ENCODE data around the gene FHL2.
"Not testable (repeated sequence)": the region's sequence is repeated elsewhere in the genome, so short reads cannot be mapped to it uniquely, and the experiment has no call there.

Gene FHL2

DNA sequence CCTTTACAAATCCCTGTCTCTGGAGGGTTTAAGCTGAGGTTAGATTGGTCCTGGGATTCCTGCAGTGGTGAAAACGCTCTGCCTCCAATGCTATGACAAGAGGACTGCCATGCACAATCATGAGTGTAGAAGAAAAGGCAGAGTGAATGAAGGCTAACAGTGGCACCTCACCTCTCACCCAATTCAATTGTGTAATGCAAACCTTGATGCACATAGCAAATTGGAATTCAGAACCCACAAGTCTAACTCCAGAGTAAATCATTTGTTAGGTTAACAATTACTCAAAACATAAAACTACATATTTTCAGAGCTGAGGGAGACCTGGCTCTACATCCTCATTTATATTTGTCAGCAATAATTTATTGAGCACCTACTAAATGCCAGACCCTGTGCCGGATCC lies 71.2 kb downstream of the FHL2 start:
- H3K4me3 ChIP-seq (ENCODE audit: low read depth, low read length): no peak overlapping the region
- ChIA-PET POLR2A (interaction anchor here (1.8 kb wide), 1 partner anchor 10 kb away, joined by 6 read pairs; the partner anchor contains the start of gene C2orf49), CTCF (interaction anchor here (1.0 to 2.0 kb wide), 3 partner anchors 11 to 33 kb away, joined by 4 to 7 read pairs (median 5); no protein-coding TSS in a partner anchor)
- no peak for TF ChIP-seq CTCF (IDR thresholded peaks at IDR 0.05; ENCODE audit: insufficient read depth, low read length, missing control alignments)
- DNase-seq (ENCODE audit: low read depth, low spot score): no peak

GRCh38 chr2:105327271-105327670 lies 71.6 kb downstream of the FHL2 start:
- CTCF ChIA-PET: interaction anchor here (2.0 kb wide), 1 partner anchor 33 kb away, joined by 7 read pairs; no protein-coding TSS in a partner anchor
- POLR2A ChIA-PET; DNase-seq (ENCODE audit: low read depth, low spot score); H3K4me3 ChIP-seq (ENCODE audit: low read depth, low read length): not testable (repeated sequence)

- peak; percentile 28 for DNase-seq (ENCODE audit: low read depth, low spot score)
- ChIA-PET CTCF (no interaction called here), POLR2A (interaction anchor here (0.6 kb wide), 1 partner anchor 71 kb away, joined by 3 read pairs; no protein-coding TSS in a partner anchor)
- no peak for TF ChIP-seq CTCF (IDR thresholded peaks at IDR 0.05; ENCODE audit: insufficient read depth, low read length, missing control alignments)
- H3K4me3 ChIP-seq (ENCODE audit: low read depth, low read length): no peak overlapping the region
Measured at GRCh38 chr2:105325389-105325963, 73.4 kb downstream of the FHL2 start.

GRCh38 chr2:105324732-105325131 lies 74.1 kb downstream of the FHL2 start:
- ChIA-PET CTCF (interaction anchor here (1.5 kb wide), 1 partner anchor 37 kb away, joined by 4 read pairs; no protein-coding TSS in a partner anchor), POLR2A (interaction anchor here (0.6 kb wide), 1 partner anchor 72 kb away, joined by 3 read pairs; no protein-coding TSS in a partner anchor)
- TF ChIP-seq CTCF (IDR thresholded peaks at IDR 0.05; ENCODE audit: insufficient read depth, low read length, missing control alignments): no peak
- no peak overlapping the region; the same call in 1 of the 2 replicates for H3K4me3 ChIP-seq (ENCODE audit: low read depth, low read length)
- DNase-seq (ENCODE audit: low read depth, low spot score): peak; percentile 62

- POLR2A ChIA-PET: no interaction called here
- CTCF ChIA-PET: interaction anchor here (1.5 kb wide), 1 partner anchor 36 kb away, joined by 4 read pairs; no protein-coding TSS in a partner anchor
Measured at GRCh38 chr2:105324101-105324500, 74.8 kb downstream of the FHL2 start.

GRCh38 chr2:105323111-105323510 lies 75.7 kb downstream of the FHL2 start:
- POLR2A ChIA-PET: no interaction called here
- CTCF ChIA-PET: interaction anchor here (0.8 to 1.6 kb wide), 3 partner anchors 8 to 35 kb away, joined by 4 to 8 read pairs (median 7); no protein-coding TSS in a partner anchor
- no peak for TF ChIP-seq CTCF (IDR thresholded peaks at IDR 0.05; ENCODE audit: insufficient read depth, low read length, missing control alignments)
- no peak for DNase-seq (ENCODE audit: low read depth, low spot score)
- H3K4me3 ChIP-seq (ENCODE audit: low read depth, low read length): no peak overlapping the region

More at GRCh38 chr2:105324101-105324500, 74.8 kb downstream of the FHL2 start:
- H3K4me3 ChIP-seq (ENCODE audit: low read depth, low read length): no peak overlapping the region
- TF ChIP-seq CTCF (IDR thresholded peaks at IDR 0.05; ENCODE audit: insufficient read depth, low read length, missing control alignments): no peak
- DNase-seq (ENCODE audit: low read depth, low spot score): no peak

Data from AG04449 (cell line).